ENCODE data around the gene TRIM29.

DNA sequence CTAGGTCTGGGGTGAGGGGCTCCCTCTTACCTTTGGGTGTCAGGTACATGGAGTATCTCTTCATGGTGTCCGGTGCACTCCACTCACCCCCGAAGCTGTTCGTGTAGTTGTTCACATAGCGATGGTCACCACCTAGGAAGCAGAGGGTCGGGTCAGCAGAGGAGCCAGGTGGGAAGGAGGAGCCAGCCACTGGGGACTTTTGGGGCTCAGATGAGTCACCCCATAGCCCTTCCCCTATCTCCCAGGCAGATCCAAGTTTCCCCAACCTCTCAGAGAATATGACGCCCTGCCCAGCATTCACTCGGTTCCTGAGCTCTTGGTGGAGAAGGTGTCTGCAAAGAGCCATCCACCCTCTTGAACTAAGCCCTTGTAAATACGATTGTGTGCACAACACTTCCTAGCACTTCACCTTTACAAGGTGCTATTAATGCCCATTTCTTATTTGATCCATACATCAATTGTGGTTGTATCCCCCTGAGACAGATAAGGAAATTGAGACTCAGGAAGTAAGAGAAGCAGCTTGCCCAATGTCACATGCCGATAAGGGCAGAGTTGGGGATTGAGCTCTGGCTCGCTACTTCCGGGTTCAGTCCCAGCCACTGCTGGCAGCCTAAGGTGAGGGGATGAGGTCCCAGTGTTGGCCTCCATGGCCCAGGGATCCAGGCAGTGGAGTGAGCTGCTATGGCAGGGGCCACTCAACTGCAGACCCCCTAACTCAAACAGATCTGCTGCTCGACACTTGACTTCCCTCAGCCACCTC is 14.8 kb downstream of the TRIM29 start:
- TF ChIP-seq, protein P1, sequence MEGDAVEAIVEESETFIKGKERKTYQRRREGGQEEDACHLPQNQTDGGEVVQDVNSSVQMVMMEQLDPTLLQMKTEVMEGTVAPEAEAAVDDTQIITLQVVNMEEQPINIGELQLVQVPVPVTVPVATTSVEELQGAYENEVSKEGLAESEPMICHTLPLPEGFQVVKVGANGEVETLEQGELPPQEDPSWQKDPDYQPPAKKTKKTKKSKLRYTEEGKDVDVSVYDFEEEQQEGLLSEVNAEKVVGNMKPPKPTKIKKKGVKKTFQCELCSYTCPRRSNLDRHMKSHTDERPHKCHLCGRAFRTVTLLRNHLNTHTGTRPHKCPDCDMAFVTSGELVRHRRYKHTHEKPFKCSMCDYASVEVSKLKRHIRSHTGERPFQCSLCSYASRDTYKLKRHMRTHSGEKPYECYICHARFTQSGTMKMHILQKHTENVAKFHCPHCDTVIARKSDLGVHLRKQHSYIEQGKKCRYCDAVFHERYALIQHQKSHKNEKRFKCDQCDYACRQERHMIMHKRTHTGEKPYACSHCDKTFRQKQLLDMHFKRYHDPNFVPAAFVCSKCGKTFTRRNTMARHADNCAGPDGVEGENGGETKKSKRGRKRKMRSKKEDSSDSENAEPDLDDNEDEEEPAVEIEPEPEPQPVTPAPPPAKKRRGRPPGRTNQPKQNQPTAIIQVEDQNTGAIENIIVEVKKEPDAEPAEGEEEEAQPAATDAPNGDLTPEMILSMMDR (IDR thresholded peaks at IDR 0.05) = no peak
- TF ChIP-seq EZH2 (IDR thresholded peaks at IDR 0.05) (no peak), EZH2phosphoT487 (IDR thresholded peaks at IDR 0.05) (no peak)

Measured in neural progenitor cell (in vitro differentiated cells).